Liver (tissue), 9 donors: ENCODE results near the gene SMYD3. TPM values are rescaled to one million over a fixed set of nuclear protein-coding genes. Genes with fewer than 3 reads are reported as not detected.
"Not testable (repeated sequence)": the region's sequence is repeated elsewhere in the genome, so short reads cannot be mapped to it uniquely, and the experiment has no call there.

ENCODE experiments used
- DNase-seq: peaks from one replicate; pipeline ENCODE4 v3.0.0-alpha.2; 2017; ENCODE audit warnings: low spot score
- H3K27ac ChIP-seq, 2 donors: one replicate each; pipeline ENCODE4 v1.7.0; 2013; ENCODE audit warnings: inconsistent platforms in 2 of 2, low read length in 2 of 2, control low read depth in 1 of 2, low read depth in 1 of 2, mild to moderate bottlenecking in 1 of 2
- H3K27me3 ChIP-seq, 4 donors: one replicate each; pipeline versions ENCODE4 v1.6.1 to v1.7.0; 2013; ENCODE audit warnings: low read length in 3 of 4, inconsistent platforms in 1 of 4, mild to moderate bottlenecking in 1 of 4, moderate library complexity in 1 of 4; ENCODE audit not compliant: control insufficient read depth in 4 of 4, insufficient read depth in 4 of 4
- H3K36me3 ChIP-seq, 4 donors: one replicate each; pipeline versions ENCODE4 v1.6.1 to v1.7.0; 2013; ENCODE audit warnings: low read length in 3 of 4, mild to moderate bottlenecking in 3 of 4, low read depth in 1 of 4, moderate library complexity in 1 of 4; ENCODE audit not compliant: control insufficient read depth in 4 of 4, insufficient read depth in 3 of 4
- H3K4me1 ChIP-seq, 4 donors: one replicate each; pipeline versions ENCODE4 v1.6.1 to v1.7.0; 2013; ENCODE audit warnings: low read length in 3 of 4, mild to moderate bottlenecking in 3 of 4, moderate library complexity in 1 of 4; ENCODE audit not compliant: control insufficient read depth in 4 of 4, insufficient read depth in 4 of 4
- H3K4me3 ChIP-seq, 3 donors: one replicate each; pipeline versions ENCODE4 v1.6.1 to v1.7.0; 2013; ENCODE audit warnings: low read length in 3 of 3, control low read depth in 1 of 3, low read depth in 1 of 3, mild to moderate bottlenecking in 1 of 3
- H3K9ac ChIP-seq, 2 donors: one replicate each; pipeline ENCODE4 v1.7.0; 2013; ENCODE audit warnings: low read length in 2 of 2, mild to moderate bottlenecking in 2 of 2, moderate library complexity in 2 of 2, control low read depth in 1 of 2, low read depth in 1 of 2
- H3K9me3 ChIP-seq, 4 donors: one replicate each; pipeline versions ENCODE4 v1.6.1 to v1.7.0; 2013; ENCODE audit warnings: low read length in 3 of 4; ENCODE audit not compliant: control insufficient read depth in 4 of 4
- EGR1 ChIP-seq, 2 donors: IDR thresholded peaks; 2 replicates each; pipeline ENCODE4 v1.6.1; 2016 to 2018; ENCODE audit warnings: antibody characterized with exemption in 2 of 2, low read depth in 2 of 2
- FOXA1 ChIP-seq: IDR thresholded peaks from 2 replicates; pipeline ENCODE4 v1.6.1; 2016; ENCODE audit warnings: antibody characterized with exemption
- FOXA2 ChIP-seq: IDR thresholded peaks from 2 replicates; pipeline ENCODE4 v1.6.1; 2016; ENCODE audit warnings: antibody characterized with exemption
- GABPA ChIP-seq, 2 donors: IDR thresholded peaks in 1 of 2; conservative IDR thresholded peaks in 1 of 2; 2 replicates each; pipeline ENCODE4 v1.6.1; 2016; ENCODE audit warnings: antibody characterized with exemption in 2 of 2, mild to moderate bottlenecking in 1 of 2, moderate library complexity in 1 of 2
- HNF4G ChIP-seq: IDR thresholded peaks from 2 replicates; pipeline ENCODE4 v1.6.1; 2016; ENCODE audit warnings: antibody characterized with exemption
- JUND ChIP-seq, 2 donors: IDR thresholded peaks; 2 replicates each; pipeline ENCODE4 v1.6.1; 2016; ENCODE audit warnings: antibody characterized with exemption in 2 of 2
- NR2F2 ChIP-seq: IDR thresholded peaks from 2 replicates; pipeline ENCODE4 v1.6.1; 2016; ENCODE audit warnings: antibody characterized with exemption
- RAD21 ChIP-seq, 2 donors: IDR thresholded peaks; 2 replicates each; pipeline ENCODE4 v1.6.1; 2016; ENCODE audit warnings: antibody characterized with exemption in 2 of 2, mild to moderate bottlenecking in 2 of 2
- RXRA ChIP-seq, 2 donors: IDR thresholded peaks; 2 replicates each; pipeline ENCODE4 v1.6.1; 2017 to 2018; ENCODE audit warnings: antibody characterized with exemption in 2 of 2, mild to moderate bottlenecking in 1 of 2
- SP1 ChIP-seq: IDR thresholded peaks from 2 replicates; pipeline ENCODE4 v1.6.1; 2018; ENCODE audit warnings: antibody characterized with exemption, mild to moderate bottlenecking
- TAF1 ChIP-seq: conservative IDR thresholded peaks from 2 replicates; pipeline ENCODE4 v1.6.1; 2016; ENCODE audit warnings: antibody characterized with exemption, mild to moderate bottlenecking
- YY1 ChIP-seq: IDR thresholded peaks from 2 replicates; pipeline ENCODE4 v1.6.1; 2016; ENCODE audit warnings: antibody characterized with exemption, mild to moderate bottlenecking
- WGBS: extraction: QIAGEN DNeasy Blood & Tissue Kit; methylation state at CpG from one replicate; pipeline ENCODE4 v1.1.7; 2013; 5-methylcytosine and 5-hydroxymethylcytosine counted together
- polyA plus RNA-seq, 2 donors: library from polyadenylated mRNA; stranded (reverse) in 1 of 2; unstranded in 1 of 2; fragments of 200-250 nt in 1 of 2; fragments of >200 nt in 1 of 2; fragmentation: Nextera tagmentation in 1 of 2; extraction: Ambion mirVana in 1 of 2; gene quantifications; one replicate each; pipeline versions ENCODE4 v1.2.1 to v1.2.3, GENCODE V29; 2013 to 2015
- total RNA-seq, 2 donors: library from RNA; depleted of rRNA; stranded (reverse); fragments of >200 nt; gene quantifications; one replicate each; pipeline ENCODE4 v1.2.3, GENCODE V29; 2014
- TF ChIP-seq, protein P1 (sequence below): fragments of 150-350 bp; IDR thresholded peaks from 2 replicates; pipeline ENCODE4 v1.5.1; 2017; ENCODE audit warnings: improper control_type of control experiment, low read depth, low read length; ENCODE audit not compliant: missing input control
- TF ChIP-seq, protein P2 (sequence below): IDR thresholded peaks from 2 replicates; pipeline ENCODE4 v1.6.1; 2016; ENCODE audit warnings: antibody characterized with exemption, mild to moderate bottlenecking
- TF ChIP-seq, protein P3 (sequence below): IDR thresholded peaks from 2 replicates; pipeline ENCODE4 v1.6.1; 2016; ENCODE audit warnings: antibody characterized with exemption
- TF ChIP-seq, protein P4 (sequence below): IDR thresholded peaks from 2 replicates; pipeline ENCODE4 v1.6.1; 2016; ENCODE audit warnings: antibody characterized with exemption
- TF ChIP-seq, protein P5 (sequence below): IDR thresholded peaks from 2 replicates; pipeline ENCODE4 v1.6.1; 2016; ENCODE audit warnings: antibody characterized with exemption
- donor health status: healthy.
- donor health status: healthy.
- donor health status: healthy.
- donor health status: healthy.
- donor health status: healthy.

SMYD3 gene
- total and polyA plus RNA-seq, 4 donors: 3.1 to 9.1 (median 8.0) TPM

DNA sequence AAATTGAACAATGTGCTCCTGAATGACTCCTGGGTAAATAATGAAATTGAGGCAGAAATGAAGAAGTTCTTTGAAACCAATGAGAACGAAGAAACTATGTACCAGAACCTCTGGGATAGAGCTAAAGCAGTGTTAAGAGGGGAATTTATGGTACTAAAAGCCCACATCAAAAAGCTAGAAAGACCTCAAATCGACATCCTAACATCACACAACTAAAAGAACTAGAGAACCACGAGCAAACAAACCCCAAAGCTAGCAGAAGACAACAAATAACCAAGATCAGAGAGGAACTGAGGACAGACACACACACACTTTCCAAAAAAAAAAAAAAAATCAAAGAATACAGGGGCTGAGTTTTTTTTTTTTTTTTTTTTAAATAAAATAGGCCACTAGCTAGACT, 564.2 kb downstream of the SMYD3 start:
- DNase-seq: no peak
- H3K27me3 ChIP-seq: no peaks in the 10 kb centered on the region
- no peak overlapping the region for H3K4me3 ChIP-seq
- no peak overlapping the region for H3K9ac ChIP-seq
- H3K9me3 ChIP-seq: no peaks in the 10 kb centered on the region
- H3K36me3 ChIP-seq: no peaks in the 10 kb centered on the region
- 84% methylated on average over 3 of the region's 3 CpGs for WGBS
- no peaks in the 10 kb centered on the region for H3K4me1 ChIP-seq
- TF ChIP-seq NR2F2: no peak
- TF ChIP-seq JUND (IDR thresholded peaks at IDR 0.05): no peak
- no peak for TF ChIP-seq SP1
- TF ChIP-seq, protein P1, sequence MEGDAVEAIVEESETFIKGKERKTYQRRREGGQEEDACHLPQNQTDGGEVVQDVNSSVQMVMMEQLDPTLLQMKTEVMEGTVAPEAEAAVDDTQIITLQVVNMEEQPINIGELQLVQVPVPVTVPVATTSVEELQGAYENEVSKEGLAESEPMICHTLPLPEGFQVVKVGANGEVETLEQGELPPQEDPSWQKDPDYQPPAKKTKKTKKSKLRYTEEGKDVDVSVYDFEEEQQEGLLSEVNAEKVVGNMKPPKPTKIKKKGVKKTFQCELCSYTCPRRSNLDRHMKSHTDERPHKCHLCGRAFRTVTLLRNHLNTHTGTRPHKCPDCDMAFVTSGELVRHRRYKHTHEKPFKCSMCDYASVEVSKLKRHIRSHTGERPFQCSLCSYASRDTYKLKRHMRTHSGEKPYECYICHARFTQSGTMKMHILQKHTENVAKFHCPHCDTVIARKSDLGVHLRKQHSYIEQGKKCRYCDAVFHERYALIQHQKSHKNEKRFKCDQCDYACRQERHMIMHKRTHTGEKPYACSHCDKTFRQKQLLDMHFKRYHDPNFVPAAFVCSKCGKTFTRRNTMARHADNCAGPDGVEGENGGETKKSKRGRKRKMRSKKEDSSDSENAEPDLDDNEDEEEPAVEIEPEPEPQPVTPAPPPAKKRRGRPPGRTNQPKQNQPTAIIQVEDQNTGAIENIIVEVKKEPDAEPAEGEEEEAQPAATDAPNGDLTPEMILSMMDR: no peak
- no peak for TF ChIP-seq FOXA1
- no peak for TF ChIP-seq EGR1 (IDR thresholded peaks at IDR 0.05; ENCODE audit: low read depth in 2 of 2)
- TF ChIP-seq GABPA (IDR thresholded peaks at IDR 0.05 in 1 of 2, conservative IDR thresholded peaks at IDR 0.05 in 1 of 2): no peak
- no peak for TF ChIP-seq TAF1
- TF ChIP-seq FOXA2: no peak
- TF ChIP-seq, protein P2, sequence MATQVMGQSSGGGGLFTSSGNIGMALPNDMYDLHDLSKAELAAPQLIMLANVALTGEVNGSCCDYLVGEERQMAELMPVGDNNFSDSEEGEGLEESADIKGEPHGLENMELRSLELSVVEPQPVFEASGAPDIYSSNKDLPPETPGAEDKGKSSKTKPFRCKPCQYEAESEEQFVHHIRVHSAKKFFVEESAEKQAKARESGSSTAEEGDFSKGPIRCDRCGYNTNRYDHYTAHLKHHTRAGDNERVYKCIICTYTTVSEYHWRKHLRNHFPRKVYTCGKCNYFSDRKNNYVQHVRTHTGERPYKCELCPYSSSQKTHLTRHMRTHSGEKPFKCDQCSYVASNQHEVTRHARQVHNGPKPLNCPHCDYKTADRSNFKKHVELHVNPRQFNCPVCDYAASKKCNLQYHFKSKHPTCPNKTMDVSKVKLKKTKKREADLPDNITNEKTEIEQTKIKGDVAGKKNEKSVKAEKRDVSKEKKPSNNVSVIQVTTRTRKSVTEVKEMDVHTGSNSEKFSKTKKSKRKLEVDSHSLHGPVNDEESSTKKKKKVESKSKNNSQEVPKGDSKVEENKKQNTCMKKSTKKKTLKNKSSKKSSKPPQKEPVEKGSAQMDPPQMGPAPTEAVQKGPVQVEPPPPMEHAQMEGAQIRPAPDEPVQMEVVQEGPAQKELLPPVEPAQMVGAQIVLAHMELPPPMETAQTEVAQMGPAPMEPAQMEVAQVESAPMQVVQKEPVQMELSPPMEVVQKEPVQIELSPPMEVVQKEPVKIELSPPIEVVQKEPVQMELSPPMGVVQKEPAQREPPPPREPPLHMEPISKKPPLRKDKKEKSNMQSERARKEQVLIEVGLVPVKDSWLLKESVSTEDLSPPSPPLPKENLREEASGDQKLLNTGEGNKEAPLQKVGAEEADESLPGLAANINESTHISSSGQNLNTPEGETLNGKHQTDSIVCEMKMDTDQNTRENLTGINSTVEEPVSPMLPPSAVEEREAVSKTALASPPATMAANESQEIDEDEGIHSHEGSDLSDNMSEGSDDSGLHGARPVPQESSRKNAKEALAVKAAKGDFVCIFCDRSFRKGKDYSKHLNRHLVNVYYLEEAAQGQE: no peak
- TF ChIP-seq YY1: no peak
- no peak for TF ChIP-seq HNF4G
- TF ChIP-seq, protein P3, sequence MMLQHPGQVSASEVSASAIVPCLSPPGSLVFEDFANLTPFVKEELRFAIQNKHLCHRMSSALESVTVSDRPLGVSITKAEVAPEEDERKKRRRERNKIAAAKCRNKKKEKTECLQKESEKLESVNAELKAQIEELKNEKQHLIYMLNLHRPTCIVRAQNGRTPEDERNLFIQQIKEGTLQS: no peak
- TF ChIP-seq, protein P4, sequence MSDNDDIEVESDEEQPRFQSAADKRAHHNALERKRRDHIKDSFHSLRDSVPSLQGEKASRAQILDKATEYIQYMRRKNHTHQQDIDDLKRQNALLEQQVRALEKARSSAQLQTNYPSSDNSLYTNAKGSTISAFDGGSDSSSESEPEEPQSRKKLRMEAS: no peak
- TF ChIP-seq, protein P5, sequence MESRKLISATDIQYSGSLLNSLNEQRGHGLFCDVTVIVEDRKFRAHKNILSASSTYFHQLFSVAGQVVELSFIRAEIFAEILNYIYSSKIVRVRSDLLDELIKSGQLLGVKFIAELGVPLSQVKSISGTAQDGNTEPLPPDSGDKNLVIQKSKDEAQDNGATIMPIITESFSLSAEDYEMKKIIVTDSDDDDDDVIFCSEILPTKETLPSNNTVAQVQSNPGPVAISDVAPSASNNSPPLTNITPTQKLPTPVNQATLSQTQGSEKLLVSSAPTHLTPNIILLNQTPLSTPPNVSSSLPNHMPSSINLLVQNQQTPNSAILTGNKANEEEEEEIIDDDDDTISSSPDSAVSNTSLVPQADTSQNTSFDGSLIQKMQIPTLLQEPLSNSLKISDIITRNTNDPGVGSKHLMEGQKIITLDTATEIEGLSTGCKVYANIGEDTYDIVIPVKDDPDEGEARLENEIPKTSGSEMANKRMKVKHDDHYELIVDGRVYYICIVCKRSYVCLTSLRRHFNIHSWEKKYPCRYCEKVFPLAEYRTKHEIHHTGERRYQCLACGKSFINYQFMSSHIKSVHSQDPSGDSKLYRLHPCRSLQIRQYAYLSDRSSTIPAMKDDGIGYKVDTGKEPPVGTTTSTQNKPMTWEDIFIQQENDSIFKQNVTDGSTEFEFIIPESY: no peak
- TF ChIP-seq RAD21 (IDR thresholded peaks at IDR 0.05): no peak
- no peak for TF ChIP-seq RXRA (IDR thresholded peaks at IDR 0.05)
- no peak overlapping the region for H3K27ac ChIP-seq

DNA sequence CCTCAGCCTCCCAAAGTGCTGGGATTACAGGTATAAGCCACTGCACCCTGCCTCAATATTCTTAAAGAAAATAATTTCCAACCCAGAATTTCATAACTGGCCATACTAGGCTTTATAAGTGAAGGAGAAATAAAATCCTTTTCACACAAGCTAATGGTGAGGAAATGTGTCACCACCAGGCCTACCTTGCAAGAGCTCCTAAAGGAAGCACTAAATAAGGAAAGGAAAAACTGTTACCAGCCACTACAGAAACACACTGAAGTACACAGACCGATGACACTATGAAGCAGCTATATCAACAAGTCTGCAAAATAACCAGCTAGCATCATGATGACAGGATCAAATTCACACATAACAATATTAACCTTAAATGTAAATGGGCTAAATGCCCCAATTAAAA, 565.3 kb downstream of the SMYD3 start:
- 88% methylated on average over 1 of the region's 1 CpG for WGBS
- not testable (repeated sequence) for DNase-seq, H3K27me3 ChIP-seq, H3K9ac ChIP-seq, H3K4me3 ChIP-seq, H3K36me3 ChIP-seq, H3K9me3 ChIP-seq, H3K27ac ChIP-seq, H3K4me1 ChIP-seq
